Esophagus muscularis mucosa (tissue), 4 donors: Measurements from ENCODE around the gene NDUFS3. TPM values are rescaled to one million over a fixed set of nuclear protein-coding genes. Genes with fewer than 3 reads are reported as not detected.

ENCODE experiments used
- DNase-seq: peaks from one replicate; pipeline ENCODE4 v3.0.0-alpha.2; 2017; ENCODE audit errors: extremely low spot score
- H3K27ac ChIP-seq, 4 donors: fragments of 200-600 bp; sonication (generic); replicated peaks in 1 of 4; 1 replicate in 3 of 4; 2 replicates in 1 of 4; pipeline ENCODE4 v1.5.1; 2016 to 2019; ENCODE audit warnings: mild to moderate bottlenecking in 1 of 4
- H3K27me3 ChIP-seq, 4 donors: fragments of 200-600 bp; sonication (generic); one replicate each; pipeline versions ENCODE4 v1.5.1 to v1.6.0; 2016 to 2019
- H3K36me3 ChIP-seq, 4 donors: fragments of 200-600 bp; sonication (generic); one replicate each; pipeline ENCODE4 v1.5.1; 2016 to 2019
- H3K4me1 ChIP-seq, 4 donors: fragments of 200-600 bp; sonication (generic); one replicate each; pipeline ENCODE4 v1.5.1; 2016 to 2019
- H3K4me3 ChIP-seq, 4 donors: fragments of 200-600 bp; sonication (generic); 1 replicate in 2 of 4; 2 replicates in 2 of 4; pipeline ENCODE4 v1.5.1; 2016 to 2019; ENCODE audit warnings: mild to moderate bottlenecking in 4 of 4, moderate library complexity in 1 of 4
- H3K9me3 ChIP-seq, 4 donors: fragments of 200-600 bp; sonication (generic); 1 replicate in 3 of 4; 2 replicates in 1 of 4; pipeline ENCODE4 v1.5.1; 2016 to 2019
- CTCF ChIP-seq, 3 experiments: fragments of 200-600 bp in 2 of 3; fragments of 450-650 bp in 1 of 3; sonication (generic) in 2 of 3; IDR thresholded peaks; one replicate each; pipeline ENCODE4 v1.5.1; 2017 to 2019; ENCODE audit warnings: antibody characterized with exemption in 3 of 3, mild to moderate bottlenecking in 2 of 3, moderate library complexity in 1 of 3
- EP300 ChIP-seq: sonication (generic); formaldehyde crosslinking; IDR thresholded peaks from one replicate; pipeline ENCODE4 v1.6.1; 2017; ENCODE audit warnings: antibody characterized with exemption
- POLR2A ChIP-seq: fragments of 450-650 bp; IDR thresholded peaks from one replicate; pipeline ENCODE4 v1.6.1; 2017; ENCODE audit warnings: antibody characterized with exemption, moderate library complexity, mild to moderate bottlenecking, low read depth
- POLR2AphosphoS5 ChIP-seq, 2 donors: sonication (generic); formaldehyde crosslinking; IDR thresholded peaks; one replicate each; pipeline ENCODE4 v1.6.1; 2017; ENCODE audit warnings: antibody characterized with exemption in 2 of 2
- WGBS: methylation state at CpG from one replicate; pipeline ENCODE4 v1.1.5; 2018; 5-methylcytosine and 5-hydroxymethylcytosine counted together
- intact Hi-C: fragments of 100-400 bp; cut with DNase I; formaldehyde crosslinking; loops from one replicate; pipeline ENCODE4 v1.15.1; 2023
- total RNA-seq, 4 donors: library from RNA; depleted of rRNA; stranded (reverse); fragments of >200 nt; gene quantifications; one replicate each; pipeline versions ENCODE4 v1.1.0 to v1.2.1, GENCODE V29; 2016

NDUFS3 gene
- total RNA-seq, 4 donors from 2014 or later, result 53.5 to 76.7 (median 72.0) TPM

DNA sequence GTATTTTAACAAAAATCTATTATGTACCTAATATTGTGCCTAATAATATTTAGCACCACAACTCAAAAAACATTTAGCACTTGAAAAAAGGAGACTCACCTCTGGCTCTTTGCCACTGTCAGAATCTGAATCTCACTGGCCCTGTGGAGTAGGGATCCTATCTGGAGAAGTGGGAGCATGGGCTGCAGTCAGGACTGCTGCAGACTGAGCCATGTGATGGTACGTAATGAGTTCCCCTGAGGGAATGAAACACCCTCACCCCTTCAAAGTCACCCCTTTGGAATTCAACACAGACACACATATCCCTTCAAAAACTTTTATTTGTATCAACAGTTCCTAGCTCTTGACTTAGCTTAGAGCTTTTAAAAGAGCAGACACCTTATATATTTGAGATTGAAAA, 7.0 kb upstream of the NDUFS3 start:
- Histone ChIP-seq H3K9me3 (no peaks in the 10 kb centered on the region), H3K27ac (no peak overlapping the region), H3K36me3 (peaks cover 37 to 79% (median 57%) of the 10 kb centered on the region in 4 donors), H3K27me3 (no peaks in the 10 kb centered on the region), H3K4me3 (no peak overlapping the region), H3K4me1 (peaks cover 18 to 32% (median 22%) of the 10 kb centered on the region in 4 donors)
- WGBS, result 58% methylated on average over 1 of the region's 1 CpG
- TF ChIP-seq POLR2A, result no peak
- no peak for TF ChIP-seq EP300
- no peak for TF ChIP-seq CTCF (IDR thresholded peaks at IDR 0.05)
- TF ChIP-seq POLR2AphosphoS5 (IDR thresholded peaks at IDR 0.05), result no peak
- DNase-seq, result no peak
- intact Hi-C loops, result no loop called here

DNA sequence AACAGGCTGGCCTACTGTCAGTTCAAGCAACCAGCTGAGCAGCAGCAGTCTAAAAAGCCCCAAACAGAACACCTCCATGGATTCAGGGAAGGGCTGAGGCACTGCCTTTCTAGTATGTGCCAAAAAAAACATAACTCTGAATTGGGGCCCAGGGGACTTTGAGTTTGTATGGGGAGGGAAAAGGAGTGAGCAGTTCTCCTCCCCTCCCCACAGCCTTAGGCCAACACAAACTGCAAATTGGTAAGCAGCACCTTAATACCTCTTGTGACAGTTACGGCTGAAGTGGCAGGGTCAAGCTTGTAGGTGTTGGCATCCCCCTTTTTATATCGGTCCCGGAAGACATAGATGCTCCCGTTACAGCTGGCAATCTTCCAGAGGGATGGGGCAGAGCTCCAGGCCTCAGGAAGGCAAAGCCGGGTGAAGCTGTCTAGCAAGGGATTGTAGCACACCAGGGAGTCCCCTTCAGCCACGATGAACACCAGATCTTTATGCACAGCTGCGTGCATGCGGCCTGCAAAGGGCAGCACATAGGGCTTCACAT, 6.1 kb upstream of the NDUFS3 start:
- no peak overlapping the region for H3K27ac ChIP-seq
- no peak overlapping the region for H3K4me3 ChIP-seq
- H3K27me3 ChIP-seq, result no peaks in the 10 kb centered on the region
- intact Hi-C loops, result no loop called here
- H3K4me1 ChIP-seq, result peaks cover 20 to 34% (median 28%) of the 10 kb centered on the region in 4 donors
- WGBS, result 32% methylated on average over 8 of the region's 8 CpGs
- peaks cover 37 to 86% (median 59%) of the 10 kb centered on the region in 4 donors for H3K36me3 ChIP-seq
- no peaks in the 10 kb centered on the region for H3K9me3 ChIP-seq
- DNase-seq, result no peak
- no peak for TF ChIP-seq EP300
- no peak for TF ChIP-seq CTCF (IDR thresholded peaks at IDR 0.05)
- TF ChIP-seq POLR2A, result no peak
- no peak for TF ChIP-seq POLR2AphosphoS5 (IDR thresholded peaks at IDR 0.05)

DNA sequence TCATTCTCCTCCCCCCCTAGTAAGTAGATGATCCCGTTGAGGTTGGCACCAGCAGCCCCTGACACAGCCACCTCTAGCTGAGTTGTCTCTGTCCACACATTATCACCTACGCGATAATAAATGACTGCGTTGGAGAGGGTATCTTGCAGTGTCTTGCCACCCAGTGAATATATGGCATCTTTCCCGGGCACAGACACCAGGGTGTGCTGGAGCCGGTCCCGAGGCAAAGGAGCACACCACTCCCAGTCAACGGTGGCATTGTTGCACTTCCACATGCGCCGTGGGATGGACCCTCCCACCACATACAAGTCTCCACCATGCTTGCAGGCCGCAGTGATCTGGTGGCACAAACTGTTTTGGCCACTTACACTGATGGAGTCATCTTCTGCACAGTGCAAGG, 5.6 kb upstream of the NDUFS3 start:
- TF ChIP-seq POLR2A (no peak), POLR2AphosphoS5 (IDR thresholded peaks at IDR 0.05) (no peak), CTCF (IDR thresholded peaks at IDR 0.05) (no peak), EP300 (no peak)
- DNase-seq, result no peak
- Histone ChIP-seq H3K27ac (no peak overlapping the region), H3K36me3 (peaks cover 37 to 83% (median 59%) of the 10 kb centered on the region in 4 donors), H3K4me1 (peaks cover 25 to 39% (median 33%) of the 10 kb centered on the region in 4 donors), H3K9me3 (no peaks in the 10 kb centered on the region), H3K4me3 (no peak overlapping the region), H3K27me3 (no peaks in the 10 kb centered on the region)
- 83% methylated on average over 11 of the region's 11 CpGs for WGBS
- intact Hi-C loops, result no loop called here

DNA sequence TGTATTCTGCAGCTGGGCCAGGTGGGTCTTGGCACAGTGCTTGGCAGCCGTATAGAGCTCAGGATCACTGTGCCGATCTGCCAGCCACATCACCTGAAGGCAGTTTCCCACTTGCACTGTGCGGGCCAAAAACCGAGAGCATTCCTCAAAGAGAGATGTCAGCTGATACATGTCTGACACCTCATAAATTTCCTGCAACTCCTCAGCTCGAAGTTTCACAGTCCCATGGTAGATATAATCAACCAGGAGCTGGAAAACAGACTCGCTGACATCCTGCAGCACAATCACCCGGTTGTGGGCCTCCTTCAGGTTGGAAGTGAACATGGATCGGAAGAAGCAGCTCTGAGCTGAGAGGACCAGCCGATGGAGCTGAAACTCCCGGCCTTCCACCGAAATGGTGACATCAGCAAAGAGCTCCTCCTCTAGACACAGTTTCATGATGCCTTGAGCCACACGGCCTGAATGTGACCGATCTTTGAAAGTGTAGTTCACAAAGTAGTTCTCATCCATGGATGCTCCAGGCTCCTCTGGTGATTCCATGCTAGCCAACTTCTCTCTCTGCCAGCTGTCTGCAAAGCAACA, 1.3 kb upstream of the NDUFS3 start:
- Histone ChIP-seq H3K4me1 (peaks cover 36 to 57% (median 43%) of the 10 kb centered on the region in 4 donors), H3K27me3 (no peaks in the 10 kb centered on the region), H3K36me3 (peaks cover 46 to 67% (median 56%) of the 10 kb centered on the region in 4 donors), H3K9me3 (no peaks in the 10 kb centered on the region), H3K27ac (peak overlapping the region in 3 of 4 donors; percentile 81 to 86 (median 86)), H3K4me3 (peak overlapping the region; percentile 87 to 92 (median 91))
- TF ChIP-seq EP300 (no peak), POLR2AphosphoS5 (IDR thresholded peaks at IDR 0.05) (no peak), CTCF (IDR thresholded peaks at IDR 0.05) (no peak), POLR2A (no peak)
- DNase-seq, result no peak
- 48% methylated on average over 13 of the region's 13 CpGs for WGBS
- intact Hi-C loops, result no loop called here

DNA sequence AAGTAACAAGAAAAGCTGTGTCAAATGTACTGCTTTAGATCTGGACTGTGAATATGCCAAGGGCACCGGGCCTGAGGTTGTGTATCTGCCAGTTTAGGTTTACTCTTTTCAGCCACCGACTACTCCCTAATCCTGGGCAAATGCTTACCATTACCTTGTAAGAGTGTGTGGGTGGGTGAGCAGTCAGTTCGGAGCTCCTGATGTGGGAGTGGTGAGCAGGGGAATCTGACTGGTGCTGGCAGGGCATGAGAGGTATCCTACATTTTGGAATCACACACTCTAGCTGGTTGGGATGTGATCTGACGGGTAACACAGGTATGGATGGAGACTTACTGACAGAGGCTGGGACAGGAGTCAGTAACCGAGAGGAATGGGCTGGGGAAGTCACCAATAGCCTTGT, 5.0 kb downstream of the NDUFS3 start:
- DNase-seq, result no peak
- no peak for TF ChIP-seq POLR2A
- no peak for TF ChIP-seq EP300
- TF ChIP-seq POLR2AphosphoS5 (IDR thresholded peaks at IDR 0.05), result no peak
- no peak for TF ChIP-seq CTCF (IDR thresholded peaks at IDR 0.05)
- Histone ChIP-seq H3K4me3 (no peak overlapping the region), H3K36me3 (peaks cover 47 to 59% (median 53%) of the 10 kb centered on the region in 4 donors), H3K27ac (no peak overlapping the region), H3K9me3 (no peaks in the 10 kb centered on the region), H3K4me1 (peaks cover 11 to 34% (median 28%) of the 10 kb centered on the region in 4 donors), H3K27me3 (peaks cover 0 to under 1% (median 0%) of the 10 kb centered on the region in 4 donors)
- intact Hi-C loops, result no loop called here
- 81% methylated on average over 5 of the region's 5 CpGs for WGBS
